HepG2 (cell line): ENCODE data around the gene CDK5RAP1. TPM values are rescaled to one million over a fixed set of nuclear protein-coding genes. Genes with fewer than 3 reads are reported as not detected.

Source experiments
- BRD4 ChIP-seq: sonication (generic); formaldehyde crosslinking; IDR thresholded peaks from 2 replicates; pipeline ENCODE4 v1.4.0; 2020; ENCODE audit warnings: missing genetic modification reagents
- CBX1 ChIP-seq: IDR thresholded peaks from one replicate; pipeline ENCODE4 v1.6.1; 2016; ENCODE audit warnings: antibody characterized with exemption, low read depth
- CEBPG ChIP-seq: IDR thresholded peaks from 2 replicates; pipeline ENCODE4 v1.6.1; 2016
- HIVEP1 ChIP-seq: sonication (generic); formaldehyde crosslinking; IDR thresholded peaks from 2 replicates; pipeline ENCODE4 v1.4.0; 2020; ENCODE audit warnings: mild to moderate bottlenecking, missing genetic modification reagents
- JUNB ChIP-seq: sonication (generic); formaldehyde crosslinking; IDR thresholded peaks from 2 replicates; pipeline ENCODE4 v1.8.0; 2022; ENCODE audit warnings: missing genetic modification reagents, mild to moderate bottlenecking, borderline replicate concordance
- MAX ChIP-seq: IDR thresholded peaks from 2 replicates; pipeline ENCODE4 v1.6.1; 2012; ENCODE audit warnings: inconsistent platforms
- MED1 ChIP-seq: sonication (generic); formaldehyde crosslinking; IDR thresholded peaks from 2 replicates; pipeline ENCODE4 v1.4.0; 2020; ENCODE audit warnings: missing genetic modification reagents
- NFKB2 ChIP-seq: sonication (generic); formaldehyde crosslinking; IDR thresholded peaks from 2 replicates; pipeline ENCODE4 v1.4.0; 2020; ENCODE audit warnings: missing genetic modification reagents, borderline replicate concordance
- PBX3 ChIP-seq: sonication (generic); formaldehyde crosslinking; IDR thresholded peaks from 2 replicates; pipeline ENCODE4 v1.8.1; 2023; ENCODE audit warnings: missing genetic modification reagents, inconsistent platforms, borderline replicate concordance
- PITX1 ChIP-seq: sonication (generic); formaldehyde crosslinking; IDR thresholded peaks from 2 replicates; pipeline ENCODE4 v1.5.1; 2020; ENCODE audit warnings: mild to moderate bottlenecking, missing genetic modification reagents
- PLRG1 ChIP-seq: fragments of 450-650 bp; conservative IDR thresholded peaks from 2 replicates; pipeline ENCODE4 v1.6.1; 2016
- RFX1 ChIP-seq: fragments of 450-650 bp; IDR thresholded peaks from 2 replicates; pipeline ENCODE4 v1.6.1; 2017
- SNAPC2 ChIP-seq: sonication (generic); formaldehyde crosslinking; IDR thresholded peaks from 2 replicates; pipeline ENCODE4 v1.8.1; 2022; ENCODE audit warnings: mild to moderate bottlenecking, missing genetic modification reagents
- SP1 ChIP-seq, 2 experiments: fragments of 450-650 bp in 1 of 2; sonication (generic) in 1 of 2; formaldehyde crosslinking in 1 of 2; IDR thresholded peaks; 2 replicates each; pipeline versions ENCODE4 v1.4.0 to v1.6.1; 2016 to 2020; ENCODE audit warnings: missing genetic modification reagents in 1 of 2
- SP140L ChIP-seq: sonication (generic); formaldehyde crosslinking; IDR thresholded peaks from 2 replicates; pipeline ENCODE4 v1.4.0; 2020; ENCODE audit warnings: missing genetic modification reagents, borderline replicate concordance
- TFAP4 ChIP-seq: sonication (generic); IDR thresholded peaks from 2 replicates; pipeline ENCODE4 v1.6.1; 2016; ENCODE audit warnings: low read depth, borderline replicate concordance
- TOPORS ChIP-seq: sonication (generic); formaldehyde crosslinking; IDR thresholded peaks from 2 replicates; pipeline ENCODE4 v1.8.0; 2023; ENCODE audit warnings: mild to moderate bottlenecking, missing genetic modification reagents
- YEATS4 ChIP-seq: sonication (generic); formaldehyde crosslinking; IDR thresholded peaks from 2 replicates; pipeline ENCODE4 v1.4.0; 2020; ENCODE audit warnings: missing genetic modification reagents, borderline replicate concordance
- ZBTB8A ChIP-seq: sonication (generic); formaldehyde crosslinking; IDR thresholded peaks from 2 replicates; pipeline ENCODE4 v1.4.0; 2020; ENCODE audit warnings: mild to moderate bottlenecking, low read depth, missing genetic modification reagents, borderline replicate concordance
- ZFP90 ChIP-seq: sonication (generic); formaldehyde crosslinking; IDR thresholded peaks from 2 replicates; pipeline ENCODE4 v1.8.0; 2022; ENCODE audit warnings: missing genetic modification reagents, mild to moderate bottlenecking, inconsistent platforms, borderline replicate concordance
- ZNF30 ChIP-seq: sonication (generic); formaldehyde crosslinking; IDR thresholded peaks from 2 replicates; pipeline ENCODE4 v1.5.0; 2020; ENCODE audit warnings: mild to moderate bottlenecking, missing genetic modification reagents
- ZNF335 ChIP-seq: sonication (generic); formaldehyde crosslinking; IDR thresholded peaks from 2 replicates; pipeline ENCODE4 v1.4.0; 2020; ENCODE audit warnings: missing genetic modification reagents
- ZNF414 ChIP-seq: sonication (generic); formaldehyde crosslinking; IDR thresholded peaks from 2 replicates; pipeline ENCODE4 v1.5.0; 2020; ENCODE audit warnings: missing genetic modification reagents
- ZNF570 ChIP-seq: sonication (generic); formaldehyde crosslinking; IDR thresholded peaks from 2 replicates; pipeline ENCODE4 v1.4.0; 2020; ENCODE audit warnings: mild to moderate bottlenecking, missing genetic modification reagents, borderline replicate concordance
- ZNF737 ChIP-seq: sonication (generic); formaldehyde crosslinking; IDR thresholded peaks from 2 replicates; pipeline ENCODE4 v1.5.0; 2020; ENCODE audit warnings: missing genetic modification reagents, mild to moderate bottlenecking, borderline replicate concordance
- ZSCAN21 ChIP-seq: sonication (generic); formaldehyde crosslinking; IDR thresholded peaks from 2 replicates; pipeline ENCODE4 v1.8.0; 2022; ENCODE audit warnings: mild to moderate bottlenecking, missing genetic modification reagents, moderate library complexity, borderline replicate concordance
- polyA plus RNA-seq, 8 experiments: library from polyadenylated mRNA; depleted of rRNA in 3 of 8; stranded (reverse) in 7 of 8; unstranded in 1 of 8; fragments of >200 nt; fragmentation: Illumina TruSeq in 4 of 8; extraction: Trizol in 4 of 8; gene quantifications; 2 replicates each; pipeline versions ENCODE4 v1.2.1 to v1.2.3, GENCODE V29; 2011 to 2016; ENCODE audit warnings: low read depth in 4 of 8, missing spikeins in 1 of 8, mixed read lengths in 1 of 8; ENCODE audit not compliant: insufficient read depth in 1 of 8
- total RNA-seq, 5 experiments: library from RNA; depleted of rRNA; stranded (reverse); fragments of >200 nt; fragmentation: Illumina TruSeq; extraction: Trizol; gene quantifications; 2 replicates each; pipeline ENCODE4 v1.2.3, GENCODE V29; 2016; ENCODE audit warnings: low read depth in 1 of 5

Gene CDK5RAP1
- total and polyA plus RNA-seq, 2 of the 13 experiments (the other 11 are each of a cell fraction or from before 2014, with no cell fraction given), result 53.6 to 98.2 TPM

- TF ChIP-seq TFAP4 (peak; percentile 69; the same call in 1 of the 2 replicates), ZNF570 (CRISPR knock-in tag) (no peak), MED1 (CRISPR knock-in tag) (no peak), PLRG1 (no peak), SP140L (CRISPR knock-in tag) (no peak), BRD4 (CRISPR knock-in tag) (no peak), CEBPG (CRISPR knock-in tag) (peak; percentile 12; the same call in 1 of the 2 replicates), NFKB2 (CRISPR knock-in tag) (peak; percentile 24; the same call in 1 of the 2 replicates), PBX3 (CRISPR knock-in tag) (no peak), YEATS4 (CRISPR knock-in tag) (no peak), ZBTB8A (no peak), TOPORS (0 out of 2 replicates have a peak, but pooled peaks have one; percentile 33), JUNB (CRISPR knock-in tag) (no peak), ZNF30 (CRISPR knock-in tag) (no peak), SNAPC2 (CRISPR knock-in tag) (no peak), ZNF737 (CRISPR knock-in tag) (no peak), PITX1 (CRISPR knock-in tag) (no peak), ZSCAN21 (CRISPR knock-in tag) (0 out of 2 replicates have a peak, but pooled peaks have one; percentile 13), ZFP90 (CRISPR knock-in tag) (no peak), RFX1 (no peak), ZNF414 (CRISPR knock-in tag) (0 out of 2 replicates have a peak, but pooled peaks have one; percentile 24), CBX1 (no peak), MAX (no peak), HIVEP1 (CRISPR knock-in tag) (peak; percentile 67; the same call in 1 of the 2 replicates), ZNF335 (CRISPR knock-in tag) (no peak), SP1 (IDR thresholded peaks at IDR 0.05) (no peak), SP1 (CRISPR knock-in tag; IDR thresholded peaks at IDR 0.05) (0 out of 2 replicates have a peak, but pooled peaks have one; percentile 5)
Observed at GRCh38 chr20:33442136-33443005, 41.1 kb upstream of the CDK5RAP1 start (continued).
